H1 (cell line): ENCODE data around the gene PARD3.

Source experiments
- CEBPB ChIP-seq: IDR thresholded peaks from 2 replicates; pipeline ENCODE4 v1.6.1; 2012; ENCODE audit warnings: low read depth, low read length
- EZH2 ChIP-seq: fragments of 200-600 bp; sonication (generic); IDR thresholded peaks from 2 replicates; pipeline ENCODE4 v1.7.1; 2012; ENCODE audit warnings: low read depth, mild to moderate bottlenecking, moderate library complexity, low read length, inconsistent platforms; ENCODE audit not compliant: severe bottlenecking
- JUN ChIP-seq: IDR thresholded peaks from 2 replicates; pipeline ENCODE4 v1.6.1; 2011; ENCODE audit warnings: low read depth, mild to moderate bottlenecking, improper control_type of control experiment, low read length
- POLR2A ChIP-seq, 2 experiments: IDR thresholded peaks; 1 replicate in 1 of 2; 2 replicates in 1 of 2; pipeline ENCODE4 v1.6.1; 2011; ENCODE audit warnings: low read depth in 2 of 2, low read length in 2 of 2, mild to moderate bottlenecking in 2 of 2; ENCODE audit errors: control extremely low read depth in 1 of 2
- RAD21 ChIP-seq, 2 experiments: IDR thresholded peaks in 1 of 2; conservative IDR thresholded peaks in 1 of 2; 2 replicates each; pipeline ENCODE4 v1.6.1; 2011; ENCODE audit warnings: low read depth in 2 of 2, low read length in 2 of 2, improper control_type of control experiment in 1 of 2, inconsistent platforms in 1 of 2, mild to moderate bottlenecking in 1 of 2, moderate library complexity in 1 of 2
- TF ChIP-seq, protein P1 (sequence below): IDR thresholded peaks from 2 replicates; pipeline ENCODE4 v1.6.1; 2012; ENCODE audit warnings: low read length, inconsistent platforms
- TF ChIP-seq, protein P2 (sequence below), 3 experiments: IDR thresholded peaks; 1 replicate in 2 of 3; 2 replicates in 1 of 3; pipeline versions ENCODE4 v1.5.1 to v1.6.1; 2011; ENCODE audit warnings: low read length in 3 of 3, mild to moderate bottlenecking in 3 of 3, inconsistent platforms in 2 of 3, low read depth in 1 of 3, moderate library complexity in 1 of 3; ENCODE audit not compliant: insufficient read depth in 1 of 3; ENCODE audit errors: control extremely low read depth in 1 of 3

DNA sequence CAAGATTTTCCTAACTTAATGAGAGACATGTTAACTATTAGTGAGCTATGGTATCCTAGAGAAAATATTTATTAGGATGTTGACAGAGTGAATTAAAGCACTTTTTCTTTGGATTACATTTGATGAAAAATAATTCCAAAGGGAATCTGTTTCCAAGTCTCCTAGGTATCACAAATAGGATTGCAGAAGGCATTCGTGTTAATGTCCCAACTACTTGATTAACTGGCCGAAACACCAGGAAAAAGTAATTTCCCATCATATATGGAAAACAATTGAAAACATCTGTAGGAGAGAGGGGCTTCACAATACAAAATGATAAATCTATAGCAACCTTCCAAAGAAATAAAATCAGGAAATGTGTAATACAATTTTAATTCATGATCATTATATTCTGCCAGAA lies 406.7 kb downstream of the PARD3 start:
- TF ChIP-seq POLR2A (IDR thresholded peaks at IDR 0.05; ENCODE audit: control extremely low read depth in 1 of 2, low read depth in 2 of 2, low read length in 2 of 2): no peak
- TF ChIP-seq JUN: no peak
- TF ChIP-seq RAD21 (IDR thresholded peaks at IDR 0.05 in 1 of 2, conservative IDR thresholded peaks at IDR 0.05 in 1 of 2; ENCODE audit: low read depth in 2 of 2, low read length in 2 of 2): no peak
- TF ChIP-seq, protein P1, sequence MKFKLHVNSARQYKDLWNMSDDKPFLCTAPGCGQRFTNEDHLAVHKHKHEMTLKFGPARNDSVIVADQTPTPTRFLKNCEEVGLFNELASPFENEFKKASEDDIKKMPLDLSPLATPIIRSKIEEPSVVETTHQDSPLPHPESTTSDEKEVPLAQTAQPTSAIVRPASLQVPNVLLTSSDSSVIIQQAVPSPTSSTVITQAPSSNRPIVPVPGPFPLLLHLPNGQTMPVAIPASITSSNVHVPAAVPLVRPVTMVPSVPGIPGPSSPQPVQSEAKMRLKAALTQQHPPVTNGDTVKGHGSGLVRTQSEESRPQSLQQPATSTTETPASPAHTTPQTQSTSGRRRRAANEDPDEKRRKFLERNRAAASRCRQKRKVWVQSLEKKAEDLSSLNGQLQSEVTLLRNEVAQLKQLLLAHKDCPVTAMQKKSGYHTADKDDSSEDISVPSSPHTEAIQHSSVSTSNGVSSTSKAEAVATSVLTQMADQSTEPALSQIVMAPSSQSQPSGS: no peak
- TF ChIP-seq EZH2: no peak
- TF ChIP-seq, protein P2, sequence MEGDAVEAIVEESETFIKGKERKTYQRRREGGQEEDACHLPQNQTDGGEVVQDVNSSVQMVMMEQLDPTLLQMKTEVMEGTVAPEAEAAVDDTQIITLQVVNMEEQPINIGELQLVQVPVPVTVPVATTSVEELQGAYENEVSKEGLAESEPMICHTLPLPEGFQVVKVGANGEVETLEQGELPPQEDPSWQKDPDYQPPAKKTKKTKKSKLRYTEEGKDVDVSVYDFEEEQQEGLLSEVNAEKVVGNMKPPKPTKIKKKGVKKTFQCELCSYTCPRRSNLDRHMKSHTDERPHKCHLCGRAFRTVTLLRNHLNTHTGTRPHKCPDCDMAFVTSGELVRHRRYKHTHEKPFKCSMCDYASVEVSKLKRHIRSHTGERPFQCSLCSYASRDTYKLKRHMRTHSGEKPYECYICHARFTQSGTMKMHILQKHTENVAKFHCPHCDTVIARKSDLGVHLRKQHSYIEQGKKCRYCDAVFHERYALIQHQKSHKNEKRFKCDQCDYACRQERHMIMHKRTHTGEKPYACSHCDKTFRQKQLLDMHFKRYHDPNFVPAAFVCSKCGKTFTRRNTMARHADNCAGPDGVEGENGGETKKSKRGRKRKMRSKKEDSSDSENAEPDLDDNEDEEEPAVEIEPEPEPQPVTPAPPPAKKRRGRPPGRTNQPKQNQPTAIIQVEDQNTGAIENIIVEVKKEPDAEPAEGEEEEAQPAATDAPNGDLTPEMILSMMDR (IDR thresholded peaks at IDR 0.05; ENCODE audit: control extremely low read depth in 1 of 3, insufficient read depth in 1 of 3, low read depth in 1 of 3, low read length in 3 of 3): no peak
- no peak for TF ChIP-seq CEBPB
